SK-N-SH treated with all-trans-retinoic acid at 6 μM for 48 hours (cell line): Measurements from ENCODE around the gene CACNA1D.

Experiments
- GLIS3 ChIP-seq: fragments of 250-450 bp; sonication (Bioruptor Pico); IDR thresholded peaks from 2 replicates; pipeline ENCODE4 v1.5.0; 2020; ENCODE audit warnings: mild to moderate bottlenecking, moderate library complexity
- PPARA ChIP-seq: fragments of 250-450 bp; sonication (Bioruptor Pico); IDR thresholded peaks from 2 replicates; pipeline ENCODE4 v1.5.0; 2020; ENCODE audit warnings: mild to moderate bottlenecking, borderline replicate concordance
- RARB ChIP-seq: fragments of 250-450 bp; sonication (Bioruptor Pico); IDR thresholded peaks from 2 replicates; pipeline ENCODE4 v1.8.0; 2021; ENCODE audit warnings: mild to moderate bottlenecking, moderate library complexity
- SNAI2 ChIP-seq: fragments of 250-450 bp; sonication (Bioruptor Pico); IDR thresholded peaks from 2 replicates; pipeline ENCODE4 v1.5.0; 2020; ENCODE audit warnings: mild to moderate bottlenecking, moderate library complexity
- TCF4 ChIP-seq: fragments of 250-450 bp; sonication (Bioruptor Pico); IDR thresholded peaks from 2 replicates; pipeline ENCODE4 v1.8.0; 2021; ENCODE audit warnings: mild to moderate bottlenecking, moderate library complexity, borderline replicate concordance
- ZFP3 ChIP-seq: fragments of 250-450 bp; sonication (Bioruptor Pico); IDR thresholded peaks from 2 replicates; pipeline ENCODE4 v1.5.0; 2020; ENCODE audit warnings: mild to moderate bottlenecking, moderate library complexity
- ZFP30 ChIP-seq: fragments of 450-650 bp; formaldehyde crosslinking; IDR thresholded peaks from 2 replicates; pipeline ENCODE4 v1.5.0; 2022; ENCODE audit warnings: mild to moderate bottlenecking, moderate library complexity
- ZNF70 ChIP-seq: fragments of 450-650 bp; formaldehyde crosslinking; IDR thresholded peaks from 2 replicates; pipeline ENCODE4 v1.5.0; 2020; ENCODE audit warnings: mild to moderate bottlenecking, moderate library complexity
- TF ChIP-seq, protein P1 (sequence below): fragments of 250-450 bp; sonication (Bioruptor Pico); IDR thresholded peaks from 2 replicates; pipeline ENCODE4 v1.8.0; 2020; ENCODE audit warnings: mild to moderate bottlenecking, moderate library complexity, borderline replicate concordance
- TF ChIP-seq, protein P2 (sequence below): fragments of 250-450 bp; sonication (Bioruptor Pico); IDR thresholded peaks from 2 replicates; pipeline ENCODE4 v1.5.1; 2021; ENCODE audit warnings: mild to moderate bottlenecking, moderate library complexity

- TF ChIP-seq, protein P1, sequence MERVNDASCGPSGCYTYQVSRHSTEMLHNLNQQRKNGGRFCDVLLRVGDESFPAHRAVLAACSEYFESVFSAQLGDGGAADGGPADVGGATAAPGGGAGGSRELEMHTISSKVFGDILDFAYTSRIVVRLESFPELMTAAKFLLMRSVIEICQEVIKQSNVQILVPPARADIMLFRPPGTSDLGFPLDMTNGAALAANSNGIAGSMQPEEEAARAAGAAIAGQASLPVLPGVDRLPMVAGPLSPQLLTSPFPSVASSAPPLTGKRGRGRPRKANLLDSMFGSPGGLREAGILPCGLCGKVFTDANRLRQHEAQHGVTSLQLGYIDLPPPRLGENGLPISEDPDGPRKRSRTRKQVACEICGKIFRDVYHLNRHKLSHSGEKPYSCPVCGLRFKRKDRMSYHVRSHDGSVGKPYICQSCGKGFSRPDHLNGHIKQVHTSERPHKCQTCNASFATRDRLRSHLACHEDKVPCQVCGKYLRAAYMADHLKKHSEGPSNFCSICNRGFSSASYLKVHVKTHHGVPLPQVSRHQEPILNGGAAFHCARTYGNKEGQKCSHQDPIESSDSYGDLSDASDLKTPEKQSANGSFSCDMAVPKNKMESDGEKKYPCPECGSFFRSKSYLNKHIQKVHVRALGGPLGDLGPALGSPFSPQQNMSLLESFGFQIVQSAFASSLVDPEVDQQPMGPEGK (CRISPR knock-in tag) = no peak
- TF ChIP-seq TCF4 (CRISPR knock-in tag) (no peak), SNAI2 (CRISPR knock-in tag) (no peak), ZFP30 (CRISPR knock-in tag) (no peak), RARB (no peak), ZFP3 (no peak), PPARA (CRISPR knock-in tag) (no peak), ZNF70 (CRISPR knock-in tag) (no peak), GLIS3 (CRISPR knock-in tag) (no peak)
- TF ChIP-seq, protein P2, sequence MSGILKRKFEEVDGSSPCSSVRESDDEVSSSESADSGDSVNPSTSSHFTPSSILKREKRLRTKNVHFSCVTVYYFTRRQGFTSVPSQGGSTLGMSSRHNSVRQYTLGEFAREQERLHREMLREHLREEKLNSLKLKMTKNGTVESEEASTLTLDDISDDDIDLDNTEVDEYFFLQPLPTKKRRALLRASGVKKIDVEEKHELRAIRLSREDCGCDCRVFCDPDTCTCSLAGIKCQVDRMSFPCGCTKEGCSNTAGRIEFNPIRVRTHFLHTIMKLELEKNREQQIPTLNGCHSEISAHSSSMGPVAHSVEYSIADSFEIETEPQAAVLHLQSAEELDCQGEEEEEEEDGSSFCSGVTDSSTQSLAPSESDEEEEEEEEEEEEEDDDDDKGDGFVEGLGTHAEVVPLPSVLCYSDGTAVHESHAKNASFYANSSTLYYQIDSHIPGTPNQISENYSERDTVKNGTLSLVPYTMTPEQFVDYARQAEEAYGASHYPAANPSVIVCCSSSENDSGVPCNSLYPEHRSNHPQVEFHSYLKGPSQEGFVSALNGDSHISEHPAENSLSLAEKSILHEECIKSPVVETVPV (CRISPR knock-in tag) = no peak
Observed at GRCh38 chr3:53844262-53845102, 350.1 kb downstream of the CACNA1D start.
